ENCODE results near the gene DLX6. TPM values are rescaled to one million over a fixed set of nuclear protein-coding genes. Genes with fewer than 3 reads are reported as not detected.

DLX6 gene
- not detected in 2 replicates for total RNA-seq

DNA sequence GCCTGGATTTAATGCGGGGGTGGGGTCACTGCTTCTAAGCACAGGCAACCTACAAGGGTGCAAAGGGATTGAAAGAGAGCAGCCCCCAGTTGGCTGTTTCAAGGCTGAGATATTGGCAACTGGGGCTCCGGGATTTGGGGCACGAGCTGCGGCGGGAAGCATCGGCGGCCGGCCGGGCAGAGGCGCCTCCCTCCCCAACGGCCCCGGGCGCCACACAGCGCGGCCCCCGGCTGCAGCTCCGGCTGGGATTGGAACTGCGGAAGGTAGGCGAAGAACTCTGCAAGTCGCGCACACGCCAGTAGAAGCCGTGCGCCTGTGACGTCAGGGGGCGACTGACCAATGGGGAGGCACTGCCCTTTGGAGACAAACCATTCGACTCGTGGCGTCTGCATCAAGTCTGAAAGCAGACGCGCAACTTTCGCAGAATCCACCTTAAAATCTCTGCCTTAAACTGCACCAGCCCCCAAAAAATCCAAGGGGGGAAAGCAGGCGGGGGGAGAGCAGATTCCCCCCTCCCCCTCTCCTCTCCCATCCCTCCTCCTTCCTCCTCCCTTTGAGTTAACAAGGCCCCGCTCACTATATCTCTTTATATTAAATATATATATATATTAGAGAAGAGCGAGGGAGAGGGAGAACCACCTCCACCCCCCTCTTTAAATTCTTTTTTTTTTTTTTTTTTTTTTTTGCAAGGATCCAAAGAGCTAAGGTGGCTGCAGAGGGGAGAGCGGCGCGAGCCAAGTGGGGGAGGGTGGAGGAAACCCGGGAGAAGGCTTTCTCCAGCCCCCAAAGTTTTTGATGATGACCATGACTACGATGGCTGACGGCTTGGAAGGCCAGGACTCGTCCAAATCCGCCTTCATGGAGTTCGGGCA, at the start of gene DLX6:
TSS of gene DLX6 (plus strand) at position 371 of the 872 bp plus-strand sequence. CDS start at position 796, 425 bp downstream.
- no peak for DNase-seq (ENCODE audit: low read depth, low spot score)

- DNase-seq (ENCODE audit: low read depth, low spot score) = no peak
Measured at GRCh38 chr7:96959135-96959534, 46.2 kb upstream of the DLX6 start.

DNA sequence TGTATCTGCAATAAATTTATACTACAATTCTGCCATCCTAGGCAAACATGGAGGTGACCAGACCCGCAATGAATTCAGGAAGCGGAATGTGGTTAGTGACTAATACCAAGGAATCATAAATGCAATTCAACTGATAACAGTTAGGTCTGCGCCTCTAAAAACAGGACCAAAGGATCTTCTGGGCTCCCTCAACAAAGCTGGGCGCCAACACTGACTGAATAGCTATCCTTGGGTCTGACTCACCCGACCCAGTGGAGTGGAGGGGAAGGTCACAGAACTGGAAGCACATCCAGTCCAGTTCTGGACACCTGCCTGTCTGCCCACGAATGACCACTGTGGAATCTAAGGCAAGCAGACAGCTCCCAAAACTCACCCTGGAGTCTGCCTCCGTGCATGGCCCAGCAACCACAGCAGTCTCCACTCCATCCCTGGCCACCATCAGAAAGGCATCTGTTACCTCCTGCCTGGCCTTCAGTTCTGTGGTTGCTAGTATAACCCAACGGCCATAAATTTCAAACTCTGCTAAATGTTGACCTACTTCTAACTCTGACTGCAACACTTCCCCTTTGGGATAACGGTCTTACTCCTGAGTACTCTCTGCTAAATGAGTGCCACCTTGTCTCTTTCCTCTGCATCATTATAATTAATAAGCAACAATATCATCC, 43.0 kb upstream of the DLX6 start:
- no peak for DNase-seq (ENCODE audit: low read depth, low spot score)

- no peak for DNase-seq (ENCODE audit: low read depth, low spot score)
Measured at GRCh38 chr7:96968981-96969380, 36.4 kb upstream of the DLX6 start.

DNA sequence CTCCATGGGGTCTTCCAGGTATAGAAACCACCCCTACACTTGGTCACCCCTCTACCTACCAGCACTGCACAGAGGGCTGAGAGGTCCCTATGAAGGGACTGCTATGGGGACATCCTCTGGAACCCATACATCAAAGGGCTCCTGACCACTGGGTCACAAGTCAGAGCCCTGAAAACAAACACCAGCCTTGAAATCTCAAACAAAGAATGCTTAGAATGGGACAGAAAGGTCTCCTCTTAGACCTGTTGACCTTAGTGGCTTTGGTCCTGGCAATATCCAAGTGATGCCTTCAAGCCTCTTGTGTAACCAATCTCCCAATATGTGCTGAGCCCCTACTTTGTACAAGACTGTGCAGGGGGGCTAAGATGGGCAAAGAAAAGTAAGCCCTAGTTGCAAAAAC, 34.6 kb upstream of the DLX6 start:
- no peak for DNase-seq (ENCODE audit: low read depth, low spot score)

DNA sequence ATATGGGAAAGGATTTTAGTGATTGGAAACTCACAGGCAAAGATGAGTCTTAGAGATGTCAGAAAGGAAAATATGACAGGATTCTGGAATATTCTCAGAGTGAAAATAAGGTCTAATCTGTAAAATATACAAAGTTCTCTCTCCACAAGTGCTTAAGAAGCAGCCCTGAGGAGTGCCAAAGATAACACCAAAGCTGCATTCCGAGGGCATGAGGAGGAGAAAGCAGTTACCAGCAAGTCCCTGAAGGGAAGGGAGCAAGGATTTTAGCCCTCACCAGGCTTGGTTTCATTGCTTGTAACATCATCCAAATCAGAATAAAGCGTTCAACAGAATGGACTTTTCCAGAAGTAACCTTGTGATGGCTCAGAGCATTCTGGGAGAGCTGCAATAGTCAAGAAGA, 31.4 kb upstream of the DLX6 start:
- DNase-seq (ENCODE audit: low read depth, low spot score) = no peak

DNA sequence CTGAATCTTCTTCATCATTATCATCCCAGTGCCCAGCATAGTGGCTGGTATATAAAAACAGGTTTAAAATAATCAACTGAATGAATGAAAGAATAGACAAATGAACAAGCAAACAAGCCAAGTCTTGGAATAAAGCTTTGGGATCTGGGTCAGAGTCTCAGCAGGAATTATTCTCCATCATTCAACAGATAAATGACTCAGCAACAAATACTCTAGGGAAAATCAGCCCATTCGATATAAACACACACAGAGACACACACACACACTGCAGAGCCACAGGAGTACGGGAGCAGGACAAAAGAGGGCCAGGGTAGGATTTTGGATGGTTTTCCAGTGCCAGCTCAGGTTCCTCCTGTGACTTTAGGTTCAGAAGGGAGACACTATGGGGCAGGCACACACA, 29.2 kb upstream of the DLX6 start:
- no peak for DNase-seq (ENCODE audit: low read depth, low spot score)

- DNase-seq (ENCODE audit: low read depth, low spot score) = no peak
Measured at GRCh38 chr7:96977445-96977844, 27.9 kb upstream of the DLX6 start.

DNA sequence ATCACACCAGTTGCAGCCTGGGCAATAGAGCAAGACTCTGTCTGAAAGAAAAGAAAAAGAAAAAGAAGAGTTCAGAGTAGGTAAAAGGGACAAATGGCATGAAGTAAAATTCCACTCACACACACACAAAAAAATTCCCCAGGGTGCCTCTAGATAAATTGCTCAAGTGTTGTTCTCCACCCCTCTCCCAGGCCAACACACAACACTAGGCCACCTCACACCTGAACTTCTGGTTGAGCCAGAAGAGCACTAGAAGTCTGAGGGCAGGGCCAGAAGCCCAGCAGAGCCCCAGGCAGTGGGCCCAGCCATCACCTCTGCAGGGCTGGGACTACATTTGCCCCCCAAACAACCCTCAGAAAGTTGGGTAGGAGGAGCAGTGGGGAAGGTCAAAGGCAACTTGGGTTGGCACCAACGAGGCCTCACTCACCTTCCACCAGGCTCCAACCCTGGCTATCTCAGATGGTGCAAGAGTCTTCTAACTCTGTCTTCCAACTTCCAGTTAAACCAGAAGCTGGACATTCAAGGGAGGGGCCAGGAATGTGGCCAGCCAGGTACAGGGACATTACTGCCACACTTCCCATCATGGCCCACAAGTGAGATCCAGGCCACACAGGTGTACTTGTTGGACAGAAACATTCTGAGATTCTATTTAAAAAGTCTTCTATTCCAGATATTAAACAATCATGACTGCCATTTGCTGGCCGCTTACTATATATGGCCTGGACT, 25.6 kb upstream of the DLX6 start:
- DNase-seq (ENCODE audit: low read depth, low spot score) = no peak

GRCh38 chr7:96982586-96982985, 22.8 kb upstream of the DLX6 start:
- no peak for DNase-seq (ENCODE audit: low read depth, low spot score)

GRCh38 chr7:96985992-96986391, 19.4 kb upstream of the DLX6 start:
- DNase-seq (ENCODE audit: low read depth, low spot score) = no peak

- no peak for DNase-seq (ENCODE audit: low read depth, low spot score)
Measured at GRCh38 chr7:96986901-96987300, 18.5 kb upstream of the DLX6 start.

DNA sequence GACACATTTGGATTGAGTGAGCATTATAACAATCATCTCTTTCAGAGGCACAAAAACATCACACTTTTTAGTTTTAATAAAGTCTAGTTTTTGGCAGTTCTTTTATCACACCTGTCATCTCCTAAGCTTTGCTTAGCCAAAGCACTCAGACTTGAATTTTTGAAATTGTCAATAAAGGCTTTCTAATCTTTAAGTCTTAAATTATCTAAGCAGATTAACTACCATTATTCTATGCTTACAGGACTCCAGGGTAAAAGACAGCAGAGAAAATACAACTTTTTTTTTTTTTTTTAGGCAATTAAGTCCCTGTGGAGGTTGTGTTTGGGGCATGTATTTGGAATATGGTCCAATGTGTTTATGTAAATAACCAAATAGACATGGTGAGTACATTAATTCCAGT, 17.6 kb upstream of the DLX6 start:
- no peak for DNase-seq (ENCODE audit: low read depth, low spot score)

GRCh38 chr7:96989241-96989858, 16.0 kb upstream of the DLX6 start:
- DNase-seq (ENCODE audit: low read depth, low spot score) = no peak

DNA sequence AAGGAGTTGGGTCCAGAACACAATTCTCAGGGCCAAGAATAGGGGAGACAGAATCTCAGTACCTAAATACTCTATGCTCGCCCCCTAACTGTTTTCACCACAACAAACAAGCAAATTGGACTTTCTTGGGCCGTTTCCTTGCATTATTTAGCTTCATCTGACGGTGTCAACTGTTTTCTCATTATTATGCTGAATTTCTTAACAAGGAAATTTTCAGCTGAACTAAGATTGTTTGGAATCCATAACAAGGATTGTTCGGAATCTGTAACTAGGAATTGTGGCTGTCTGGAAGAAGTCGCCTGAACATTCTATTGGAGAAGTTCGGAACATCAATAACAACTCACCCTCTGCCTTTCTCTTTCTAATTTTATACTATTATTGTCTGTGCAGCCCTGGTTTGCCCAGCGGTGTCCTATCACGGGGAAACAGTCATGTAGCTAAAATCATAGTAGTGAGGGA, 15.5 kb upstream of the DLX6 start:
- no peak for DNase-seq (ENCODE audit: low read depth, low spot score)

GRCh38 chr7:96991546-96992191, 13.7 kb upstream of the DLX6 start:
- DNase-seq (ENCODE audit: low read depth, low spot score) = no peak

DNA sequence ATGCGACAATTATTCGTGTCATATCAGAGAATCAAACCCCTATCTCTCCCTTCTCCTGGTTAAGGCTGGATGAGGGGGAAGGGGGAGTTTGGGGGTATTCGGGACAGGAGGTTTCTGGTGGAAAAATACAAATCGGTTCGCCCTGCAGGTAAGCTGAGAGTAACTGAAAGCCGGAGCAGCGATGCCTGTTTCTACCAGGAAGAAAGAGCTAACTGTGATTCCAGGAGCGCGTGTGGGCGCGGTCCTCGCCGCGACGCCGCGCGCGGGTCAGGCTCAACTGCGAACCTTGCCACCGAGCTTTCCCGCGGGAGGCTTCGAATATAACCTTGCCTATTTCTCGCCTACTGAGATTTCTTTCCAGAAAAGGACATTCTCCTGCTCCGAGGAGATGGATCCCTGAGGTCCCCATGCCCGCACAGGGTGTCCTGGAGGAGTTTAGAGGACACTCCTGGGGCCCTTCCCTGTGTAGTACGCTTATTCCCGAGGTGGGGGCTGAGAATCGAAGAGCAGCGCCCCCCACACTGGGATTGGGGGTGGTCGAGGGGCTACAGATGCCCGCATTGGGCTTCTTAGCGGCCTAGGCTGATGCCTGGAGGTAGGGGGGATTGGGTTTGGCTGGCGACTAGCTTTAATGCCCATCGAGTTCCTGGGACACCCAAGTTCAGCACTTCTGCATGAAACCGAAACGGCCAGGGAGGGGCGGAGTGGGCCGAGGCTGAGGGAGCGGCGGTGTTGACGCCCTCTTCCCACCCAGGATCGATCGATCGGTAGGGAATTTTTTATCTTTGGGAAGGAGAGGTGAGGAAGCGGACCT, 13.0 kb upstream of the DLX6 start:
- no peak for DNase-seq (ENCODE audit: low read depth, low spot score)

DNA sequence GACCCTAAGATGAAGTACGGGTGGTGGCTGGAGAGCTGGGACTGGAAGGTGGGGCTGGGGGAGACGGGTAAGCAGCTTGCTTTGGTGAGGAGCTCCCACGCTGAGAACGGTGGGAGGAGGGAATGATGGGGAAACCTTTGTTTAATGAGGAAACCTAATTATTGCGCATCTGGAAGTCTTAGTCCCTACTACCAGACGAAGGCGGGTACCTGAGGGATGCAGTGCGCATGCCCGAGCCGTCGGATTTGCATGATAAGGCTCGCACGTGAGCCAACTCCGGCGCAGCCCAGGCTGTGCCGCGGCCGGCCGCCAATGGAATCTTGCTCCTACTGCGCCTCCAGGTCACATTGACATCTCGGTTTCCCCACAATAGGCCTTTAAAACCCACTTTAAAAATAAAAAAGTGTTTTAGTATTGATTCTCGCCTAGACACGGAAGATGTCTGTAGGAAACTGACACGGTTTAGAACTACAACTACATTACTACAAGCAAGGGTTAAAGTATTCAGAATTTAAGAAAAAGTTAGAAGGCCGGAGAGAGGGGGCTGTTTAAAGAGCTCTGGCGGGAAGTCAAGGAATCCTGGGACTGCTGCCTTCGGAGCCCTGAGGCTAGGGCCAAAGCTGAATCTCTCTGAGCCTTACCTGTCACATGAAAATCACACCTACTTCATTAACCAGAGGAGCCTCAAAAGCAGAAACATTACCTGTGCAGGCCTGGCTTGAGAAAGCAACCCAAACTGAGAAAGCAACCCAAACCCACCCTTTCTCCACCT, 12.1 kb upstream of the DLX6 start:
- DNase-seq (ENCODE audit: low read depth, low spot score) = no peak

DNA sequence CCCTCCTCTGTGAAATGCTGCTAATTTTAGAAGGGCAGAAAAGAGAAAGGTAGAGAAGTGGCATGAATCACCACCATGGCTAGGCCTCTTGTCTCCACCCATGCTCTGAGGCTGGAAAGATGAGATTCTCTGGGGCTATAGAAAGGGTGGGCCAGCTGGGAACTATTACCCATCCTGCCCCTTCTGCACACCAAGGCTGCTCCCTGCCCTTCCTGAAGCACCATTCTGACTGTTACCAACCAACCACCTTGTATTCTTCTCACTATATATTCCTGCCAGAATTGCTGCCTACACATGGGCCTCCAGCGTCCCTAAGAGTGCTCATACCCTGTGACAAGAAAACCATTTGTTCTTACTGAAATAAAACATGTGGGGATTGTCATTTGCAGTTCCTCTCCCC, 11.4 kb upstream of the DLX6 start:
- no peak for DNase-seq (ENCODE audit: low read depth, low spot score)

Data from pulmonary artery endothelial cell (primary cell).